H1 (cell line): Measurements from ENCODE around the gene DEPP1. TPM values are rescaled to one million over a fixed set of nuclear protein-coding genes. Genes with fewer than 3 reads are reported as not detected.
A peak's percentile ranks its signal among the peaks of the same experiment; 100 is the strongest.

Source experiments
- CTCF ChIA-PET: fragments of 300-600 bp; sonication (Branson Sonifier 250); formaldehyde crosslinking; loops from one replicate; lab custom pipeline; 2021; ENCODE audit not compliant: partially characterized antibody; lab: Charles Lee
- POLR2A ChIA-PET: fragments of 300-600 bp; sonication (Branson Sonifier 250); formaldehyde crosslinking; loops from one replicate; lab custom pipeline; 2021; ENCODE audit warnings: inconsistent platforms; ENCODE audit not compliant: partially characterized antibody; lab: Charles Lee
- DNase-seq, 2 experiments: peaks; one replicate each; pipeline versions ENCODE4 v3.0.0 to v3.0.0-alpha.2; 2010 to 2022; ENCODE audit warnings: low spot score in 2 of 2, low read depth in 1 of 2, mixed read lengths in 1 of 2
- FAIRE-seq: peaks from 2 replicates; lab custom pipeline; 2011; peaks lifted over from hg19 to GRCh38; lab: Jason Lieb, UNC
- H2AFZ ChIP-seq: 2 replicates; pipeline ENCODE4 v1.8.1; 2012; ENCODE audit warnings: low read length, inconsistent platforms
- H2AK5ac ChIP-seq: 2 replicates; pipeline ENCODE4 v1.6.1; 2013; ENCODE audit warnings: low read depth, low read length
- H2BK120ac ChIP-seq: replicated peaks from 2 replicates; pipeline ENCODE3; 2013; ENCODE audit warnings: low read depth, low read length, inconsistent platforms
- H2BK12ac ChIP-seq: 2 replicates; pipeline ENCODE4 v1.6.1; 2013; ENCODE audit warnings: low read depth, low read length
- H2BK15ac ChIP-seq: 2 replicates; pipeline ENCODE4 v1.6.1; 2013; ENCODE audit warnings: low read length
- H2BK20ac ChIP-seq: 2 replicates; pipeline ENCODE4 v1.6.1; 2013; ENCODE audit warnings: low read length
- H2BK5ac ChIP-seq: 2 replicates; pipeline ENCODE4 v1.6.1; 2013; ENCODE audit warnings: low read depth, low read length
- H3K14ac ChIP-seq: 2 replicates; pipeline ENCODE4 v1.6.1; 2013; ENCODE audit warnings: inconsistent platforms; ENCODE audit not compliant: insufficient read length
- H3K18ac ChIP-seq: 2 replicates; pipeline ENCODE4 v1.6.1; 2013; ENCODE audit warnings: low read length; ENCODE audit errors: extremely low read depth
- H3K23ac ChIP-seq: 2 replicates; pipeline ENCODE4 v1.6.1; 2013; ENCODE audit warnings: inconsistent platforms; ENCODE audit not compliant: insufficient read length
- H3K23me2 ChIP-seq: 2 replicates; pipeline ENCODE4 v1.6.1; 2013; ENCODE audit warnings: low read depth, low read length
- H3K27ac ChIP-seq: 2 replicates; pipeline ENCODE4 v1.6.1; 2011; ENCODE audit warnings: low read depth, low read length, inconsistent platforms
- H3K27me3 ChIP-seq, 4 experiments: replicated peaks in 1 of 4; 1 replicate in 1 of 4; 2 replicates in 3 of 4; pipeline versions ENCODE4 v1.6.1 to v1.8.1; 2011 to 2013; ENCODE audit warnings: low read length in 3 of 4, mild to moderate bottlenecking in 3 of 4, inconsistent platforms in 2 of 4, mixed read lengths in 2 of 4, moderate library complexity in 1 of 4; ENCODE audit not compliant: control insufficient read depth in 3 of 4, insufficient read depth in 3 of 4; ENCODE audit errors: extremely low read depth in 1 of 4
- H3K36me3 ChIP-seq, 4 experiments: 2 replicates each; pipeline versions ENCODE4 v1.6.1 to v1.8.1; 2011 to 2013; ENCODE audit warnings: mild to moderate bottlenecking in 4 of 4, low read length in 3 of 4, moderate library complexity in 2 of 4, control low read depth in 1 of 4, inconsistent platforms in 1 of 4; ENCODE audit not compliant: insufficient read depth in 4 of 4, control insufficient read depth in 2 of 4
- H3K4ac ChIP-seq: replicated peaks from 2 replicates; pipeline ENCODE3; 2013; ENCODE audit warnings: low read length, low read depth, mixed read lengths, inconsistent platforms; ENCODE audit not compliant: insufficient read length
- H3K4me1 ChIP-seq, 4 experiments: replicated peaks in 1 of 4; 1 replicate in 1 of 4; 2 replicates in 3 of 4; pipeline versions ENCODE4 v1.6.1 to v1.8.1; 2011 to 2013; ENCODE audit warnings: low read length in 3 of 4, inconsistent platforms in 2 of 4, mixed read lengths in 1 of 4; ENCODE audit not compliant: insufficient read depth in 4 of 4, control insufficient read depth in 3 of 4
- H3K4me2 ChIP-seq, 2 experiments: 2 replicates each; pipeline versions ENCODE4 v1.6.1 to v1.8.1; 2011 to 2013; ENCODE audit warnings: low read depth in 2 of 2, low read length in 2 of 2, control low read depth in 1 of 2, inconsistent platforms in 1 of 2, mild to moderate bottlenecking in 1 of 2; ENCODE audit not compliant: insufficient read depth in 1 of 2
- H3K4me3 ChIP-seq, 4 experiments: fragments of 200-600, 300-600 bp in 1 of 4; sonication (generic), shearing (Covaris generic), sonication (Bioruptor Twin) in 1 of 4; 2 replicates each; pipeline versions ENCODE4 v1.5.1 to v1.8.1; 2011 to 2016; ENCODE audit warnings: low read length in 4 of 4, low read depth in 3 of 4, control low read depth in 2 of 4, inconsistent platforms in 2 of 4, mild to moderate bottlenecking in 2 of 4, mixed read lengths in 1 of 4, moderate library complexity in 1 of 4; ENCODE audit not compliant: insufficient read depth in 2 of 4; ENCODE audit errors: extremely low read depth in 1 of 4
- H3K56ac ChIP-seq: replicated peaks from 2 replicates; pipeline ENCODE3; 2013; ENCODE audit warnings: low read depth, mild to moderate bottlenecking, mixed read lengths, low read length, inconsistent platforms; ENCODE audit not compliant: insufficient read length
- H3K79me1 ChIP-seq: 2 replicates; pipeline ENCODE4 v1.6.1; 2013; ENCODE audit warnings: low read depth, low read length, control low read depth
- H3K79me2 ChIP-seq, 2 experiments: 2 replicates each; pipeline versions ENCODE4 v1.6.1 to v1.8.1; 2012 to 2013; ENCODE audit warnings: low read length in 2 of 2, mild to moderate bottlenecking in 2 of 2, inconsistent platforms in 1 of 2; ENCODE audit not compliant: insufficient read depth in 2 of 2, control insufficient read depth in 1 of 2
- H3K9ac ChIP-seq, 4 experiments: replicated peaks in 1 of 4; 1 replicate in 1 of 4; 2 replicates in 3 of 4; pipeline versions ENCODE4 v1.6.1 to v1.8.1; 2011 to 2013; ENCODE audit warnings: low read depth in 3 of 4, low read length in 3 of 4, control low read depth in 2 of 4, mild to moderate bottlenecking in 2 of 4, moderate library complexity in 2 of 4, inconsistent platforms in 1 of 4; ENCODE audit errors: extremely low read depth in 1 of 4
- H3K9me3 ChIP-seq, 2 experiments: 2 replicates each; pipeline versions ENCODE4 v1.6.1 to v1.8.1; 2012 to 2013; ENCODE audit warnings: mild to moderate bottlenecking in 2 of 2, moderate library complexity in 2 of 2, control low read depth in 1 of 2, inconsistent platforms in 1 of 2, low read depth in 1 of 2, low read length in 1 of 2, mixed read lengths in 1 of 2; ENCODE audit not compliant: insufficient read depth in 2 of 2
- H4K20me1 ChIP-seq, 2 experiments: replicated peaks in 1 of 2; 2 replicates each; pipeline versions ENCODE3 to v1.8.1; 2011 to 2013; ENCODE audit warnings: inconsistent platforms in 2 of 2, low read length in 2 of 2, mild to moderate bottlenecking in 1 of 2; ENCODE audit not compliant: insufficient read depth in 2 of 2, control insufficient read depth in 1 of 2
- H4K5ac ChIP-seq: 2 replicates; pipeline ENCODE4 v1.6.1; 2013; ENCODE audit warnings: low read length, low read depth, mixed read lengths, inconsistent platforms; ENCODE audit not compliant: insufficient read length
- H4K8ac ChIP-seq: 2 replicates; pipeline ENCODE4 v1.8.0; 2013; ENCODE audit warnings: mild to moderate bottlenecking, moderate library complexity, low read length, inconsistent platforms; ENCODE audit not compliant: insufficient read depth; ENCODE audit errors: extremely low read depth
- H4K91ac ChIP-seq: replicated peaks from 2 replicates; pipeline ENCODE3; 2013; ENCODE audit warnings: low read length, mixed read lengths, inconsistent platforms; ENCODE audit not compliant: insufficient read length
- BACH1 ChIP-seq: IDR thresholded peaks from 2 replicates; pipeline ENCODE4 v1.6.1; 2012; ENCODE audit warnings: low read length, improper control_type of control experiment
- CEBPB ChIP-seq: IDR thresholded peaks from 2 replicates; pipeline ENCODE4 v1.6.1; 2012; ENCODE audit warnings: low read depth, low read length
- HDAC6 ChIP-seq: IDR thresholded peaks from one replicate; pipeline ENCODE4 v1.7.1; 2012; ENCODE audit warnings: low read depth, mild to moderate bottlenecking, inconsistent platforms, low read length, moderate library complexity
- KDM4A ChIP-seq: IDR thresholded peaks from one replicate; pipeline ENCODE4 v1.7.1; 2012; ENCODE audit warnings: low read depth, mild to moderate bottlenecking, moderate library complexity, low read length, inconsistent platforms; ENCODE audit not compliant: severe bottlenecking
- NANOG ChIP-seq: IDR thresholded peaks from 2 replicates; pipeline ENCODE4 v1.6.1; 2011; ENCODE audit warnings: low read length, low read depth, mild to moderate bottlenecking, inconsistent platforms; ENCODE audit not compliant: insufficient read depth, poor library complexity, severe bottlenecking
- RAD21 ChIP-seq, 2 experiments: IDR thresholded peaks in 1 of 2; conservative IDR thresholded peaks in 1 of 2; 2 replicates each; pipeline ENCODE4 v1.6.1; 2011; ENCODE audit warnings: low read depth in 2 of 2, low read length in 2 of 2, improper control_type of control experiment in 1 of 2, inconsistent platforms in 1 of 2, mild to moderate bottlenecking in 1 of 2, moderate library complexity in 1 of 2
- RNF2 ChIP-seq: fragments of 200-900, 300-1000 bp; sonication (generic); IDR thresholded peaks from 2 replicates; pipeline ENCODE4 v1.7.1; 2016; ENCODE audit warnings: borderline replicate concordance, low read depth, mild to moderate bottlenecking, antibody characterized with exemption, low read length; ENCODE audit not compliant: poor library complexity, severe bottlenecking; ENCODE audit errors: missing control alignments
- WGBS, 2 experiments: shearing (Covaris generic) in 1 of 2; methylation state at CpG; one replicate each; pipeline versions ENCODE4 v1.1.6 to v1.1.7; 2013 to 2015; ENCODE audit warnings: low lambda C conversion rate in 2 of 2, mixed read lengths in 2 of 2, inconsistent platforms in 1 of 2, low coverage in 1 of 2, missing lambda C conversion rate in 1 of 2; ENCODE audit not compliant: insufficient replicate concordance in 2 of 2, insufficient coverage in 1 of 2, insufficient read length in 1 of 2; ENCODE audit errors: extremely low coverage in 1 of 2, missing lambda C conversion rate in 1 of 2; 5-methylcytosine and 5-hydroxymethylcytosine counted together
- polyA plus RNA-seq, 7 experiments: library from polyadenylated mRNA; depleted of rRNA in 3 of 7; stranded (reverse) in 5 of 7; unstranded in 2 of 7; fragments of >200 nt in 5 of 7; fragments of 200-250 nt in 2 of 7; gene quantifications; 1 replicate in 5 of 7; 2 replicates in 1 of 7; 4 replicates in 1 of 7; pipeline versions ENCODE4 v1.2.1 to v1.2.3, GENCODE V29; 2011 to 2013; ENCODE audit warnings: missing spikeins in 2 of 7, mixed read lengths in 2 of 7
- total RNA-seq: library from RNA; stranded (reverse); fragmentation: NEBNext Ultra II Directional; extraction: Animal tissue kit (Norgen Biotek cat#: 25700); gene quantifications from 2 replicates; pipeline ENCODE4 v1.2.1, GENCODE V29; 2021
- TF ChIP-seq, protein P1 (sequence below): IDR thresholded peaks from 2 replicates; pipeline ENCODE4 v1.6.1; 2012; ENCODE audit warnings: inconsistent platforms
- TF ChIP-seq, protein P2 (sequence below), 3 experiments: IDR thresholded peaks; 1 replicate in 2 of 3; 2 replicates in 1 of 3; pipeline versions ENCODE4 v1.5.1 to v1.6.1; 2011; ENCODE audit warnings: low read length in 3 of 3, mild to moderate bottlenecking in 3 of 3, inconsistent platforms in 2 of 3, low read depth in 1 of 3, moderate library complexity in 1 of 3; ENCODE audit not compliant: insufficient read depth in 1 of 3; ENCODE audit errors: control extremely low read depth in 1 of 3

The DEPP1 gene
- total and polyA plus RNA-seq, 2 of the 8 experiments (the other 6 are each of a cell fraction or from before 2014, with no cell fraction given) = 0.67 to 4.5 TPM

DNA sequence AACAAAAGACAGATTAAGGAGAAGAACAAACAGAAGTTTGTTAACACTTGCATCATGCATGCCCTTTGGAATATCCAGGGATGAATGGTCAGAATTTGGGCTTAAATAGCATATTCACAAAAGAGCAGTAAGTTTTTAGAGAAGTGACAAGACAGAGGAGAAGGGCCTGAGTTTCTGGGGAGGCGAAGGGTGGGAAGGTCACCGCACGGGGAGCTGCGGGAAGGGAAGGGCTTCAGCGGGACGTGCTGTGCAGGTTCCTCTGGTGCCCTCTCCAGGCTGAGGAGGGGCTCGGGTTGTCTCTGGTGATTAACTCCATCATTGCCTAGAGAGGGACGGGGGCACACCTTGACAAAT lies 11.7 kb upstream of the DEPP1 start:
- DNase-seq (peak; percentile 64 to 69), FAIRE-seq (no peak)
- Histone ChIP-seq H2BK5ac (0 out of 2 replicates have a peak overlapping the region, but pooled peaks have one; percentile 35), H4K8ac (no peak overlapping the region), H3K4ac (no peak overlapping the region), H2BK120ac (no peak overlapping the region), H3K4me1 (peaks cover 9 to 43% (median 26%) of the 10 kb centered on the region in 4 experiments; a peak in 6 of 7 replicates), H4K91ac (no peak overlapping the region), H3K4me2 (peak overlapping the region; percentile 31 to 42; a peak in 3 of 4 replicates), H3K56ac (no peak overlapping the region), H2BK15ac (no peak overlapping the region), H3K27ac (no peak overlapping the region; the same call in 1 of the 2 replicates), H2AK5ac (no peak overlapping the region), H2BK20ac (no peak overlapping the region), H3K79me1 (no peaks in the 10 kb centered on the region), H3K9me3 (no peaks in the 10 kb centered on the region), H3K18ac (no peak overlapping the region; the same call in 1 of the 2 replicates), H4K5ac (no peak overlapping the region), H3K23me2 (no peaks in the 10 kb centered on the region), H3K36me3 (peaks cover 0 to 3% (median 1%) of the 10 kb centered on the region in 4 experiments; a peak in 1 of 8 replicates), H3K9ac (no peak overlapping the region), H2AFZ (no peak overlapping the region), H3K23ac (no peak overlapping the region), H3K14ac (no peak overlapping the region), H2BK12ac (no peak overlapping the region), H3K79me2 (no peaks in the 10 kb centered on the region), H3K27me3 (peaks cover 0 to 3% (median 1%) of the 10 kb centered on the region in 4 experiments; a peak in 4 of 7 replicates), H3K4me3 (peak overlapping the region in 2 of 4 experiments; percentile 14 to 16; a peak in 2 of 8 replicates), H4K20me1 (no peaks in the 10 kb centered on the region)
- WGBS, 2 experiments = 7% methylated on average over 8 of the region's 8 CpGs; no CpG with 5 or more reads in 1 of the 2 experiments
- CTCF ChIA-PET = interaction anchor here (0.9 to 12.1 kb wide), 13 partner anchors 10 to 109 kb away, joined by 3 to 117 read pairs (median 4); partner anchors contain the start of genes DEPP1 and ZNF22
- POLR2A ChIA-PET = interaction anchor here (0.8 to 2.9 kb wide), 8 partner anchors 10 to 57 kb away, joined by 3 to 11 read pairs (median 4); partner anchors contain the start of genes DEPP1, RASSF4 and ZNF22
- TF ChIP-seq HDAC6 (no peak), RAD21 (IDR thresholded peaks at IDR 0.05 in 1 of 2, conservative IDR thresholded peaks at IDR 0.05 in 1 of 2; ENCODE audit: low read depth in 2 of 2, low read length in 2 of 2) (peak; percentile 60 to 73), RNF2 (no peak), KDM4A (no peak), BACH1 (0 out of 2 replicates have a peak, but pooled peaks have one; percentile 8), NANOG (no peak), CEBPB (peak; percentile 68)
- TF ChIP-seq, protein P1, sequence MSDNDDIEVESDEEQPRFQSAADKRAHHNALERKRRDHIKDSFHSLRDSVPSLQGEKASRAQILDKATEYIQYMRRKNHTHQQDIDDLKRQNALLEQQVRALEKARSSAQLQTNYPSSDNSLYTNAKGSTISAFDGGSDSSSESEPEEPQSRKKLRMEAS = 0 out of 2 replicates have a peak, but pooled peaks have one; percentile 30
- TF ChIP-seq, protein P2, sequence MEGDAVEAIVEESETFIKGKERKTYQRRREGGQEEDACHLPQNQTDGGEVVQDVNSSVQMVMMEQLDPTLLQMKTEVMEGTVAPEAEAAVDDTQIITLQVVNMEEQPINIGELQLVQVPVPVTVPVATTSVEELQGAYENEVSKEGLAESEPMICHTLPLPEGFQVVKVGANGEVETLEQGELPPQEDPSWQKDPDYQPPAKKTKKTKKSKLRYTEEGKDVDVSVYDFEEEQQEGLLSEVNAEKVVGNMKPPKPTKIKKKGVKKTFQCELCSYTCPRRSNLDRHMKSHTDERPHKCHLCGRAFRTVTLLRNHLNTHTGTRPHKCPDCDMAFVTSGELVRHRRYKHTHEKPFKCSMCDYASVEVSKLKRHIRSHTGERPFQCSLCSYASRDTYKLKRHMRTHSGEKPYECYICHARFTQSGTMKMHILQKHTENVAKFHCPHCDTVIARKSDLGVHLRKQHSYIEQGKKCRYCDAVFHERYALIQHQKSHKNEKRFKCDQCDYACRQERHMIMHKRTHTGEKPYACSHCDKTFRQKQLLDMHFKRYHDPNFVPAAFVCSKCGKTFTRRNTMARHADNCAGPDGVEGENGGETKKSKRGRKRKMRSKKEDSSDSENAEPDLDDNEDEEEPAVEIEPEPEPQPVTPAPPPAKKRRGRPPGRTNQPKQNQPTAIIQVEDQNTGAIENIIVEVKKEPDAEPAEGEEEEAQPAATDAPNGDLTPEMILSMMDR (IDR thresholded peaks at IDR 0.05; ENCODE audit: control extremely low read depth in 1 of 3, insufficient read depth in 1 of 3, low read depth in 1 of 3, low read length in 3 of 3) = peak; percentile 78 to 87 (median 82)
